SH-SY5Y (cell line): ENCODE measurements around the gene P3H4.

Experiments used
- GATA2 ChIP-seq: IDR thresholded peaks from 2 replicates; pipeline ENCODE4 v1.6.1; 2011; ENCODE audit warnings: mild to moderate bottlenecking, low read depth, low read length
- GATA3 ChIP-seq: IDR thresholded peaks from 2 replicates; pipeline ENCODE4 v1.6.1; 2011; ENCODE audit warnings: low read depth, mild to moderate bottlenecking, low read length, moderate library complexity

DNA sequence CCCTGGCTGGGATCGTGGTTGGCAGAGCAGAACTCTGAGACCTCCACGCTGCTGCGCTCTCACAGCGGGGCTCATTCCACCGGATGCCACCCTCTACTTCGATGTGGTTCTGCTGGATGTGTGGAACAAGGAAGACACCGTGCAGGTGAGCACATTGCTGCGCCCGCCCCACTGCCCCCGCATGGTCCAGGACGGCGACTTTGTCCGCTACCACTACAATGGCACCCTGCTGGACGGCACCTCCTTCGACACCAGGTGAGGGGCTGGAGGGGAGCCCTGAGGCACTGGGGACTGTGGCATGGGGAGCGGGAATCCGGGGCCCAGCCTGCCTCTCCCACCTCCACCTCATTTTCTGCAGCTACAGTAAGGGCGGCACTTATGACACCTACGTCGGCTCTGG is 6.3 kb upstream of the P3H4 start:
- TF ChIP-seq GATA2 (no peak), GATA3 (no peak)
